ELF-1 (cell line): ENCODE data around the gene LEMD2.

Source experiments
- DNase-seq: peaks from one replicate; pipeline ENCODE4 v3.0.0-alpha.2; 2016; ENCODE audit warnings: low read depth, low spot score

The LEMD2 gene

GRCh38 chr6:33794910-33795623, 6.1 kb upstream of the LEMD2 start:
- peak; percentile 91 for DNase-seq

GRCh38 chr6:33792981-33793380, 4.1 kb upstream of the LEMD2 start:
- no peak for DNase-seq

- DNase-seq: no peak
These were observed 2.7 kb upstream of the LEMD2 start for GRCh38 chr6:33791620-33792019.

- no peak for DNase-seq
These were observed 2.0 kb upstream of the LEMD2 start for GRCh38 chr6:33790910-33791309.

GRCh38 chr6:33790379-33790778, 1.4 kb upstream of the LEMD2 start:
- DNase-seq: no peak

GRCh38 chr6:33789550-33789895, 593 bp upstream of the LEMD2 start:
- no peak for DNase-seq

- DNase-seq: peak; percentile 53
These were observed 806 bp downstream of the LEMD2 start for GRCh38 chr6:33787954-33788693.

- no peak for DNase-seq
These were observed 1.5 kb downstream of the LEMD2 start for GRCh38 chr6:33787346-33787953.

- no peak for DNase-seq
These were observed 2.2 kb downstream of the LEMD2 start for GRCh38 chr6:33786736-33787135.

- peak; percentile 82 for DNase-seq
These were observed 3.2 kb downstream of the LEMD2 start for GRCh38 chr6:33785778-33786177.

GRCh38 chr6:33784787-33785186, 4.1 kb downstream of the LEMD2 start:
- no peak for DNase-seq

- DNase-seq: no peak
These were observed 5.0 kb downstream of the LEMD2 start for GRCh38 chr6:33783781-33784520.

GRCh38 chr6:33782561-33782960, 6.4 kb downstream of the LEMD2 start:
- DNase-seq: no peak

GRCh38 chr6:33781131-33781975, 7.6 kb downstream of the LEMD2 start:
- DNase-seq: peak; percentile 83

GRCh38 chr6:33779895-33780294, 9.0 kb downstream of the LEMD2 start:
- DNase-seq: no peak

- DNase-seq: peak; percentile 58
These were observed 9.6 kb downstream of the LEMD2 start for GRCh38 chr6:33779290-33779689.

GRCh38 chr6:33778444-33779121, 10.3 kb downstream of the LEMD2 start:
- no peak for DNase-seq

GRCh38 chr6:33777398-33778388, 11.2 kb downstream of the LEMD2 start:
- DNase-seq: no peak

- no peak for DNase-seq
These were observed 12.2 kb downstream of the LEMD2 start for GRCh38 chr6:33776764-33777163.
